Measurements from ENCODE around the gene VSTM2L.
"Not testable (repeated sequence)": the region's sequence is repeated elsewhere in the genome, so short reads cannot be mapped to it uniquely, and the experiment has no call there.

Gene VSTM2L

GRCh38 chr20:37938181-37938750 lies 35.3 kb downstream of the VSTM2L start:
- no peak for DNase-seq (ENCODE audit: low read depth)

- DNase-seq (ENCODE audit: low read depth), result no peak
Measured at GRCh38 chr20:37938954-37939353, 36.0 kb downstream of the VSTM2L start.

- no peak for DNase-seq (ENCODE audit: low read depth)
Measured at GRCh38 chr20:37939701-37940560, 37.0 kb downstream of the VSTM2L start.

- DNase-seq (ENCODE audit: low read depth), result no peak
Measured at GRCh38 chr20:37940858-37941257, 37.9 kb downstream of the VSTM2L start.

- no peak for DNase-seq (ENCODE audit: low read depth)
Measured at GRCh38 chr20:37941332-37941731, 38.4 kb downstream of the VSTM2L start.

- DNase-seq (ENCODE audit: low read depth), result no peak
Measured at GRCh38 chr20:37941992-37942391, 39.1 kb downstream of the VSTM2L start.

GRCh38 chr20:37943033-37943432 lies 40.1 kb downstream of the VSTM2L start:
- DNase-seq (ENCODE audit: low read depth), result no peak

- DNase-seq (ENCODE audit: low read depth), result no peak
Measured at GRCh38 chr20:37943501-37944455, 40.9 kb downstream of the VSTM2L start.

- no peak for DNase-seq (ENCODE audit: low read depth)
Measured at GRCh38 chr20:37944456-37944981, 41.6 kb downstream of the VSTM2L start.

GRCh38 chr20:37945091-37945547 lies 42.2 kb downstream of the VSTM2L start:
- DNase-seq (ENCODE audit: low read depth), result no peak

- no peak for DNase-seq (ENCODE audit: low read depth)
Measured at GRCh38 chr20:37946946-37947345, 44.0 kb downstream of the VSTM2L start.

GRCh38 chr20:37947943-37948342 lies 45.0 kb downstream of the VSTM2L start:
- DNase-seq (ENCODE audit: low read depth), result no peak

- no peak for DNase-seq (ENCODE audit: low read depth)
Measured at GRCh38 chr20:37948956-37949355, 46.0 kb downstream of the VSTM2L start.

- DNase-seq (ENCODE audit: low read depth), result no peak
Measured at GRCh38 chr20:37954190-37954589, 51.3 kb downstream of the VSTM2L start.

- no peak for DNase-seq (ENCODE audit: low read depth)
Measured at GRCh38 chr20:37954626-37955025, 51.7 kb downstream of the VSTM2L start.

GRCh38 chr20:37955511-37955910 lies 52.6 kb downstream of the VSTM2L start:
- no peak for DNase-seq (ENCODE audit: low read depth)

GRCh38 chr20:37956107-37956585 lies 53.2 kb downstream of the VSTM2L start:
- no peak for DNase-seq (ENCODE audit: low read depth)

- no peak for DNase-seq (ENCODE audit: low read depth)
Measured at GRCh38 chr20:37958856-37959520, 56.1 kb downstream of the VSTM2L start.

- DNase-seq (ENCODE audit: low read depth), result no peak
Measured at GRCh38 chr20:37961066-37961465, 58.1 kb downstream of the VSTM2L start.

GRCh38 chr20:37963483-37963882 lies 60.6 kb downstream of the VSTM2L start:
- not testable (repeated sequence) for DNase-seq (ENCODE audit: low read depth)

- DNase-seq (ENCODE audit: low read depth), result no peak
Measured at GRCh38 chr20:37968841-37969401, 66.0 kb downstream of the VSTM2L start.

Data from T-helper 22 cell (primary cell).